RKO (cell line): Measurements from ENCODE around the gene CEP350.
"Not testable (repeated sequence)": the region's sequence is repeated elsewhere in the genome, so short reads cannot be mapped to it uniquely, and the experiment has no call there.

ENCODE experiments used
- DNase-seq: peaks from one replicate; pipeline ENCODE4 v3.0.0-alpha.2; 2016; ENCODE audit warnings: low spot score

The CEP350 gene

DNA sequence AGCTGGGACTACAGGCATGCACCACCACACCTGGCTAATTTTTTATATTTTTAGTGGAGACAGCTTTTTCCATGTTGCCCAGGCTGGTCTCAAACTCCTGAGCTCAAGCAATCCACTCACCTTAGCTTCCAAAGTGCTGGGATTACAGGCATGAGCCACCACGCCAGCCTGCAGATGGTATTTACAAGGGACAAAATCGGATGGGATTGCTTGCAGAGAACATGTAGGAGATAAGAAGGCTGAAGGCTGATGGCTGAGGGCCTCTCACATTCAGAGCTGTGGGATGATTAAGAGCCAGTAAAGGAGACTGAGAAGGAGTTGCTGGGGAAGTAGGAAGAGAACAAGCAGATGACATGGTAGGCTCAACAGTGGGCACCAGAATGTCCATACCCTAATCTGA lies 176.0 kb downstream of the CEP350 start:
- no peak for DNase-seq

DNA sequence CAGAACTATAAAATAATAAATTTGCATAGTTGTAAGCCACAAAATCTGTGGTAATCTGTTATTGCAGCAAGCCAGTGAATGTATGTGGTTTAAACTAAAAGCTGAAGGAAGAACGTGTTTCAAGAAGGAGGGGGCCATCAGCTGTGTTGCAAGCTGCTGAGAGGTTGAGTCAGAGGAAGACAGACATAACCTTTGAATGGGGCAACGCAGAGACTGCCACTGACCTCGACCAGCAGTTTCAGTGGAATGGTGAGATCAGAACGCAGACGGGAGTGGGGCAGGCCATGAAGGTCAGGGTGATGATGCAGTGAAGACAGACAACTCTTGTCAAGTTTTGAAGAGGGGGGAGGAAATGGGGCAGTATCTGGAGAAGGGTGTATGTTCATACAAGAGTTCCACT lies 176.9 kb downstream of the CEP350 start:
- DNase-seq = no peak

DNA sequence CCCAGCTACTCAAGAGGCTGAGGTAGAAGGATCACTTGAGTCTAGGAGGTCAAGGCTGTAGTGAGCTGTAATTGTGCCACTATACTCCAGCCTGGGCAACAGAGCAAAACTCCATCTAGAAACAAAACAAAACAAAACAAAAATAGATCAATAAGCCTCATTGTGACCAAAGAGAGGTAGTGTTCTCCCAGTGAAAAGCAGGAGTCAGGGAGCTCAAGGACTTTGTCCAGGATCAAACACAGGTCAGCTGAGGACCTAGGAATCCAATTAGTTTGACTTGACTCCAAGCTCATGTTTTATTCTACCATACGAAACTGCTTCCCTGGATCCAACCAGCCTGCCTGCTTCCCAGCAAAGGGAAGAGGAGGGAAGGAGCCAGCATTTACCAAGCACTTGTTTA lies 178.6 kb downstream of the CEP350 start:
- DNase-seq = no peak

DNA sequence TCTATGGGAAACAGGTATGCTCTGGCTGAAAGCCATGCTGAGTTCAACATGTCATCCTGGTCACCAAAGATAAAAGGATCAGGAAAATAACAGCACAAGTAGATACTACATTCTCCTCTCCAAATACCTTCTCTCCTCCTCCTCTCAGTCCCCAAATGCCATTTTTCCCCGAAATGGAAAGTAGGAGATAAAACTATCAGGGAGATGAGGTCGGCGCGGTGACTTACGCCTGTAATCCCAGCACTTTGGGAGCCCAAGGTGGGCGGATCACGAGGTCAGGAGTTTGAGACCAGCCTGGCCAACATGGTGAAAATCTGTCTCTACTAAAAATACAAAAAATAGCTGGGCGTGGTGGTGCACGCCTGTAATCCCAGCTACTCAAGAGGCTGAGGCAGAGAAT lies 179.1 kb downstream of the CEP350 start:
- not testable (repeated sequence) for DNase-seq

DNA sequence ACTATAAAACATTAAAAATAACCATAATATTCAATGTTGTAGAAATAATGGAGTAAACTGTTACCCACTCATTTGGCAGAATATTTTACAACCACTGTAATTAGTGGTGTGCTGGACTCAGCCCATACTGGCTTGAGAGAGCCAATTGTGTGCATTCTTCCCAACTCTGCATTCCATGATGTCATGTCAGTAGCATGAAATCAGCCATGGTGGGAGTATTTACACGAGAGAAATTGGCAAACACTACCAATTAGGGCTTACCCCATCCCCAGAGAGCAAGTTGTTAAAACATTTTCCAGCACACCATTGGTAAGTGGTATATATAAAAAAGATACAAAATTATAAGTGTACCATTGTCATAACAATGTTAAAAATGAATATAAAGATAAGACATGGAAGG lies 180.9 kb downstream of the CEP350 start:
- no peak for DNase-seq

DNA sequence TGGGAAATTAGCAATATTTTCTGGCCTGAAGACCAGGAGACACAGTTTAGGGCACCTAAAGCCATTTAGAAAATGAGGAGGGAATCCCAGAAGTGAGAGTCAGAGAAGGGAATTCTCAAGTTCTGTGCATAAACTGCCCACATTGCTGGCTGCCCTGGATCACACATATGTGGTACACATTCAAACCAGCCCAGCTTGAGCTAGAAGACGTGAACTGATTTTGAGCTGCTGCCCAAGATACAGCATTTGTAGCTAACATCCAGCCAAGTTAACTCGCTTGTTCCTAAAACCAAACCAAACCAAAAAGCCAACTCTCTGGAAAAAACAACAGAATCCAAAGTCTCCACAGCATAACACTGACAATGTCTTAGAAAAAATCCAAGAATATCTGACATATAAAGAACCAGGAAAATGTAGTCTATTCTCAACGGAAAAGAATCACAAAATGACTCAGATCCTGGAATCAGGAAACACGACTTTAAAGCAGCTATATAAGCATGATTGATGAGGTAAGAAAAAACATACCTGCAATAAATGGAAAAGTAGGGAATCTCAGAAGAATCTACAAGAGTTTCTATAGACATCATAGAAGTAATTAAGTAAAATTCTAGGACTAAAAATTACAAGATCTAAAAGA lies 181.8 kb downstream of the CEP350 start:
- DNase-seq = no peak

DNA sequence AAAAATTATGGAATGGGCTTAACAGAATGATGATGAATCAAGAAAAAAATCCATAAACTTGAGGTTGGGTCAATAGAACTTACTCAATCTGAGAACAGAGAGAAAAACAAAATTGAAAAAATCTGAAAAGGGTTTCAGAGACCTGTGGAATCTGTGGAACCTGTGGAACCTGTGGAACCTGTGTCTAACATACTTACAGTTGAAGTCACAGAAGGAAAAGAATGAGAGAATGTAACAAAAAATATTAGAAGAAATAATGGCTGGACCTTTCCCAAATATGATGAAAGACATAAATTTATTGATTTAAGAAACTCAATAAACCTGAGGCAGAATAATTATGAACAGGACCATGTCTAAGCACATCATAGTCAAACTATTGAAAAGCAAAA lies 182.4 kb downstream of the CEP350 start:
- no peak for DNase-seq

DNA sequence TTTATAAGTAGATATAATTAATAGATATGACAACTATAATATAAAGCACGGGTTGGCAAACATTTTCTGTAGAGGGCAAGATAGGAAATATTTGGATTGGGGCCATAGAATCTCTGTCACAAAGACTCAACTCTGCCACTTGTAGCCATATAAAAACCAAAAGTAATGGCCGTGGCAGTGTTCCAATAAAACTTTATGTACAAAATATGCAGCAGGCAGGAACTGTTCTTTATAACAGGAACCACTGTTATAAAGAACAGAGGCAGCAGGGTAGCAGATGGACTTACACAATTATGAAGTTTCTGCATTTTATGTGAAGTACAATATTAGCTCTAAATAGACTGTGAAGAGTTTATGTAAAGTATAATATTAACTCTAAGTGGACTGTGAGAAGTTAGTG lies 183.2 kb downstream of the CEP350 start:
- no peak for DNase-seq

DNA sequence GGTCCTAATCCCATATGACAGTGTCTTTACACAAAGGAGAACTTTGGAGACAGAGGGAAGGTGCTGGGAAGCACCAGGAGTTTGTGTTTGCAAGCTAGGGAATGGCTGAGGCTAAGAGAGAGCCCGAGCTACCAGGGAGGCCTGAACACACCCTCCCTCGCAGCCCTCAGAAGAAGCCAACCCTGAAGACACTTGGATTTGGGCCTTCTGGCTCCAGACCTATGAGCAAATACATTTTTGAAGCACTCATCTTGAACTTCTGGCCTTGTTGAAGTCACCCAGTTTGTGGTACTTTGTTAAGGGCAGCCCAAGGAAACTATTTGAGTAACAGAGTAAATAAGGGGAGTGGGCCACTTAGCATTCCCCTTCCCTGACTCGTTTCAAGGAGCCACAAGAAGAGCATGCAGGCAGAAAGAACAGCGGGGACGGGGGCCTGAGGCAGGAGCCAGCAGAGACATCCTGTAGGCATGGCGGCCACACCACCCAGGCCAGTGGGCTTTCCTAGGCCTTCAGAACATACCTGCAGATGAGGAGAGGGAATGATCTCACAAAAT lies 186.8 kb downstream of the CEP350 start:
- no peak for DNase-seq

DNA sequence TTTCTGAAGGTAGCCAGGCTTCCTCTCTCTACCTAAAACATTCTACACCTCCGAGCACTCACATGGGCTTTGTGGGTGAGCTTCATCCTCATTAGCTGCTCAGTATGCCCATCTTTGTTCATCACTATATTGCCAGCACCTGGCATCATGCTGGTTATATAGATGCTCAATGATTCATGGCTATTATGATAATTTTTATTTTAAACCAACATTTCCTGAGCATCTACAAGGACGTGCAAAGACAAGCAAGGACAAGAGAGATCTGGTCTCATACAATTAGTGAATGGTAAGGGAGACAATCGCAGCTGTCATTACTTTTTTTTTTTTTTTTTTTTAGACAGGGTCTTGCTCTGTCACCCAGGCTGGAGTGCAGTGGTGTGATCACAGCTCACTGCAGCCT lies 188.7 kb downstream of the CEP350 start:
- no peak for DNase-seq

DNA sequence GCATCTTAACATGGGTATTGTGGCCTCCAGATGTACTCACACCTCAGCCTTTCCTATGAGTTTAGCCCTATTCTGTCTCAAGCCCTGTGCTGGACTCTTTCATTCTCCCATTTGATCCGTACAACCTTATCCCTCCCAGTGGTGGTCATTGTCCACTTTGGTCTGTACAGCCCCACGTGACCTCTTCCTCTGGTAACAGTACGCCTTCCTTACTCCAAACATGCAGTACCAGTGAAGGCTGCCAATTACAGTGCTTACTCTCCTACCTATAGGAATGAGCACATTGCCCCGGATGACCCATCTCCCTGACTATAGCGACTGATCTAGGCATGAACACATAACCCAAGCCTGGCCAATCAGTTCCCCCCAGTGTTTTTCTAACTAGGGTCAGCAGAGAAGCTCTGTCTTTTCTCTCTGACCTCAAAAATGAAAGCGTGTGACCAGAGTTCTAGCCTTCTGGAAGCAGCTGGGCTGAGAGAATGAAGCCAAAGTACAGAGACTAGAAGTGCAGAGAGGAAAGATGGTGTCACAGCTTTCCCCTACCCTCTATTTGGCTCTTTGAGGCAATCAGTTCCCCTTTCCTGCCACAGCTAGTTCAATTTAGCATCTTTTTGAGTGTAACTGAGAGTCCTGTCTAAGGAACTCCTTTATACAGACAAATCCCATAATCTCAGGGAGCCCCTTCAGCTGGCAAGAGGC lies 190.2 kb downstream of the CEP350 start:
- no peak for DNase-seq

DNA sequence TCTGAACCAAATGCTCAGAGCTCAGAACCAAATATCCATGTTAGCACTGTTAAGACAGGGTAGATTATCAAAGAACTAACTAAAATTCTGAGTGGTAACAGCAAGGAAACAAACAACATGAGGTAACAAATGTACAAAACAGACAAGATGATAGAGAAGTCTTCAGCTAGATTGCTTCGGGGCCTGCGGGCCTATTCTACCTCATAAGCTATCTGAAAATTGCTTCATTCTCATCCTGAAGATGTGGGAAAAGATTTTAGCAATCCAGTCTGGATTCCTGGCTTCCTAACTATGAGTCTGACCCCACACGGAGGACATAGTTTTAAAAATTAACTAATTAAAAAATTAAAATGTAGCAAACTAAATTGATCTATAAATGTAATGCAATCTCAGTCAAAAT lies 190.8 kb downstream of the CEP350 start:
- DNase-seq = no peak

DNA sequence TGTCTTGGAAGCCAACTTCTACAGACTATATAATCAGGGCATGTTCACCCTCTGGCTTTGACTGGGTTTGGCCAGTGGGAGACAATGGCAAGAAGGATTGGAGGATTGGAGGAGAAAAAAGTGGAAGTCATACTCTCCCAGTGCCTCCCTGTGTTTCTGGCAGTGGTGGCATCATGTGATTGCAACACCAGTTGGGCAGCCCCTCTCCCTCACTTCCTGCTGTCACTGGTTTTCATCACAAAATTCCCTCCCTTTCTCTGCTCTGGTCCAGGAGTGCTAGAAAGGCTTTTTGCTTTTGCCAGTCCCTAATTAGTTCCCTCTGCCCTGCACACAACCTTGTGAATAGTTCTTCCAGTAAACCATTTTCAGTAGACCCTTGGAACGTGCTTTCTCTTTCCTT lies 196.4 kb downstream of the CEP350 start:
- no peak for DNase-seq

DNA sequence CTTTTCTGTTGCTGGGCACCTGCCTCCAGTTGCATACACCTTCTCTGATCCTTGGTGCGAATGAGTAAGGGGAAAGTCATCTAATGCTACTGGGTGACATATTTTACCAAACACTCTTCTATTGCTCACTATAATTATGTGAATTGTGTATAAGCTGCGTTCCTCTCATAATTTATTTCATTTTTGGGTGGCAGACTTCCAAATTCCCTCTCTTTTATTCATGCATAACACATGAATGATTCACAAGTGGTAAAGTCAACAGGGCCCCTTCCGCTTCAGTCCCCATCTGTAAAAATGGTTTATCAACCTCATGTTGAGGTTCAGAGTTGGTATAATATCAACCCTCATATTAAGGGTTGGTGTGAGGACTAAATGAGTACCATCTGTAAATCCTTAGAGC lies 196.9 kb downstream of the CEP350 start:
- peak; percentile 92 for DNase-seq

DNA sequence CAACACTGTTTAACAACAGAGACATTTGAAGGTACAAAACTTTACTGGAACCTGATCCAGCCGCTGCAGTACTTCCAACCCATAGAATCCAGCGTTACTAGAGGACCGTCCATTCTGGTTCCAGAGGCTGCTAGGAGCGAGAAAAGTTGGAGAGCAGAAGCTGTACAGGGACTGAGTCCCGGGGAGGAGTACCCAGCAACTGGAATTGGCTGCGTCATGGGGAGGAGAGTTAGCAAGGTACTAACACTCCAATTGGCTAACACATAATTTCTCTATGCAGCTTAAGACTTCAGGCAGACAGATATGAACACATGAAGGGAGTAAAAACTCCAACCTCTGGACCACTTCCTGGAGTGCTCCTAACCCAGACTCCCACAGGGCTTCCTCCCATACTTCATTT lies 198.0 kb downstream of the CEP350 start:
- no peak for DNase-seq

DNA sequence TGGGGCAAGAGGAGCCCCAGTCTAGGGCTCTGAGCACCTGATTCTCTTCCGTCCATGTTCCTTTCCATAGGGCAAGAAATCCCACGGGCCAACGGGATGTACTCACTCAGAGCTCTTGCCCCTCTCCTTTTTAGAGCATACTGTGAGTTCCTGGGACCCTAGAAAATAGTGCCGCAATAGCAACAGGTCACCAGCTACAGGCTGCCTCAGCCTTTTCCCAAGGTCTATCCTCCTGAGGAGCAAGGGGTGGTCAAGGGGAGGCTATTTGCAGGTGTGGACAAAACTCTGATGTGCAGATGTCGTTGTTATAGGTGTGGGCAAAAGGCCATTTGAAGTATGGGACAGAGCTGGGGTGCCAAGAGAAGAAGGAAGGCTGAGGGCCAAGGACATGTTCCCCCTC lies 198.4 kb downstream of the CEP350 start:
- no peak for DNase-seq

DNA sequence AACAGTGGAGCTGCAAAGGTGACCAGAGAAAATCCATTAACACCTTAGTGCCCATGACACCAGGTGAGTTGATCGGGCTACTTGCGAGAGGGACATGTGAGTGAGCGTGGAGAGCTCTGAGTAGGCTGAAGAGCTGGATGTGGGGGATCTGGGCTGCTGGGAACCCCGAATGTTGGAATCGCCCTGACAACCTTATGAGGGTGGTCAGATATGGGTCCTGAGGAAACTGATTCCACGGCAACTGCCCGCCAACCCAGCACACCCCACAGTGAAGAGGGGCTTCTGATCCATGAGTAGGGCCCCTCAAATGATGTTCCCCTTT lies 199.4 kb downstream of the CEP350 start:
- DNase-seq = no peak

DNA sequence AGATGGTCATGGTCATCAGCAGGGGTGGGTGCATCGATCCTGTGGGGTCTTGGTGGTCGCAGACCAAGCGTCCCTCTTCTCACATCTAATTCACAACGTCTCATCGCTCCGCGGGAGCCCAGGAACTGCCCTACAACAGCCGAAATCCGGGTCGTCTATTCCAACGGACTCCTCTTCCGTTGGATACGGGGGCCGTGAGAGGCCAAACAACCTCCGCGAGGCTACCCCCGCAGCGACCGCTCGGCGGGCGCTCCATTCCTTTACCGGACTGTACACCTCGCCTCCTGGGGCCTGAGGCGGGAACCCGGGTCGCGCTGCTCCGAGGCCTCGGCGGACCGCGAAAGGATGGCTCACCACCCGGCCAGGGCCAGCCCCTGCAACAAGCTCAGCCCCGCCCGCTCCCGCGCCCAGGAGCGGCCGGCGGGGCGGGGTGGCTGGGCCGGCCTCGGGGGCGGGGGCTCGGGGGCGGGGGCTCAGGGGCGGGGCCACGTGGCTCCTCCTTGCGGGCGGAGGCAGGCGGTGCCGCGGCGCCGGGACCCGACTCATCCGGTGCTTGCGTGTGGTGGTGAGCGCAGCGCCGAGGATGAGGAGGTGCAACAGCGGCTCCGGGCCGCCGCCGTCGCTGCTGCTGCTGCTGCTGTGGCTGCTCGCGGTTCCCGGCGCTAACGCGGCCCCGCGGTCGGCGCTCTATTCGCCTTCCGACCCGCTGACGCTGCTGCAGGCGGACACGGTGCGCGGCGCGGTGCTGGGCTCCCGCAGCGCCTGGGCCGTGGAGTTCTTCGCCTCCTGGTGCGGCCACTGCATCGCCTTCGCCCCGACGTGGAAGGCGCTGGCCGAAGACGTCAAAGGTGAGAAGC lies 199.9 kb downstream of the CEP350 start, which contains the start of gene QSOX1:
TSS of gene QSOX1 (plus strand) at position 545 of the 857 bp plus-strand sequence. CDS start at position 584, 39 bp downstream.
- DNase-seq = peak; percentile 91

DNA sequence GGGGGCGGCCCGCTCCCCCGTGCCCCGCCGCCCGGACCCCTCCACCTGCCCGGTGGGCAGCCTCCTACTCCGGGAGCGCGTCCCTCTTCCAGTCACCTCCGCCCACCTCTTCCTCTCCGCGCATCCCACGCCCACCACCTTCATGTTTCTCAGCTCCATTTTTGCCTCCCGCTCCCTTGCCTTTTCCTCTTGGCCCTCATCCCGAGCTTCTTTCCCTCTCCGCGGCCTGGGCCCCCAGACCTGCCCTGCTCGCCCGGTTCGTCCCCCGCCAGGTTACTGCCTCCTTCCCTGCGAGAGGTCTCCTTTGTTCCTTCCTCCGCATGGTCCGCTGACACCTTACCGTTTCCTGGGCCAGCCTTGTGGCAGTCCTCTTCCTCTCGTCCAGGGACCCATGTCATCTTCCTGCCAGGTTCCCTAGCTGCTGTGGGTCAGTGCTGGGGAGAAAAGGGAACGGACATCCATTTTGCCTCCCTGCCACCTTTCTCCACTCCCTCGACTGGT lies 200.6 kb downstream of the CEP350 start:
- peak; percentile 28 for DNase-seq

DNA sequence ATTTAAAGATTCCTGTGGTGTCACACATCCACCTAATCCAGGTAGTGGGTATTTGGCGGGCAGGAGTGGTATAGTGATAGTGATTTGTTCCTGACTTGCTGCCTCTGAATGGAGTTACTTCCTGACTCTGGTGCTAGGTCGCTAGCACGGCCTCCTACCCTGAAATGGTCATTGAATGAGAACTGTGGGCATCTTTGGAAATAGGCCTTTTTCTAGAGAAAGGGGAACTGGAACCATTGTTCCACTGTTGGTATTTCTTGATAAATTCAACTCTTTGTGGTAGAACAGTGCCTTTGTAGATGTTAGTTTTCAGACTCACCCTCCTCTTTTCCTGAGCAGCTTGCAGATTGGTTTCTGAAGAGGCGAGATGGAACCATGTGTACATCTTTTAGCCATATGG lies 201.6 kb downstream of the CEP350 start:
- DNase-seq = no peak

DNA sequence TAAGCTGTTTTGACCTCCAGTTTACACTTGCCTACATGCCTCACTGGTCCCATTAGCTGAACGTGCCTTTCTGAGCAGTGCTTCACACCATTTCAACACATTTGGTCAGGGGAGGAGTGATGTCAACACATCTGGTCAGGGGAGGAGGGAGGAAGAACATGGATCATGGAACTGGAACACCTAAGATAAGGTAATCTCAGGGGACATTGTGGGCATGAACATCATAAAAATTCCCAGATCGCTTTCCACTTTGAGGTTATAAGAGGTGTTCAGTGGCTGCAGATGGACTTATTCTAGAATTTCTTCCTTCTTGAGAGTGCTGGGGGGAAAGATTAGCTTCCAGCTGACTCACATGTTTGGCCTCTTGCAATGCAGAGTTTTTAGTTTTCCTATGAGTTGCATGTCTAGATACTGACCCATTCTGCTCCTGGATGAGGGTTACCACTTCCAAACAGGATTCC lies 202.1 kb downstream of the CEP350 start:
- peak; percentile 49 for DNase-seq

DNA sequence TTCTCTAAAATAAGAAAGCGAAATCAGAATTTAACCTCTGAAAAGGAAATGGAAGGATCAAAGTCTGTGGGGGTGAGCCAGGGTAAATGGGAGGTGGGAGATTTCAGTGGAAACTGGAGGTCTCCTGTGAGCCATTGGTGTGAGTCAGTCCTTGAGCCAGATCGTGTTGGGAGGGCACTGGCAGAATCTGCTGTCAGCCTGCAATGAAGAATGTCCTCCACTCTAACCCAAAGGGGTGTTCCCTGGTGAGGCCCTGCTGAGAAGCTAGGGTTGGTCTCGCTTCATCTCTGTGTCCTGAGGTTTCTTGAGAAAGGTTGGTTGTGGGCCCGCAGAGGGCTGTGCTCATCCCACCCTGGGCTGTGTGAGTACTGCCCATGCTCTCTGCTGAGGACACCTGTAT lies 202.5 kb downstream of the CEP350 start:
- DNase-seq = no peak
